DND-41 (cell line): ENCODE results near the gene TPI1.

Experiments
- ATAC-seq: fragments of 200-7000 bp; cut with Tn5 transposase; 3 replicates; pipeline ENCODE4 v1.9.1; 2021; ENCODE audit warnings: low read depth; ENCODE audit not compliant: insufficient read depth
- DNase-seq: peaks from one replicate; pipeline ENCODE4 v3.0.0-alpha.2; 2020
- H2AFZ ChIP-seq: 2 replicates; pipeline ENCODE4 v1.6.0; 2012; ENCODE audit warnings: low read depth, low read length
- H3K27ac ChIP-seq: 2 replicates; pipeline ENCODE4 v1.5.1; 2012; ENCODE audit warnings: low read length, inconsistent platforms
- H3K27me3 ChIP-seq: fragments of 200-600 bp; sonication (generic); 2 replicates; pipeline ENCODE4 v1.6.0; 2012; ENCODE audit warnings: low read length, mild to moderate bottlenecking, inconsistent platforms; ENCODE audit not compliant: insufficient read depth, poor library complexity
- H3K36me3 ChIP-seq: 2 replicates; pipeline ENCODE4 v1.5.1; 2012; ENCODE audit warnings: low read length, inconsistent platforms; ENCODE audit not compliant: insufficient read depth
- H3K4me1 ChIP-seq: 2 replicates; pipeline ENCODE4 v1.5.1; 2012; ENCODE audit warnings: mild to moderate bottlenecking, low read length; ENCODE audit not compliant: insufficient read depth
- H3K4me2 ChIP-seq: 2 replicates; pipeline ENCODE4 v1.6.0; 2012; ENCODE audit warnings: mild to moderate bottlenecking, moderate library complexity, low read length, inconsistent platforms; ENCODE audit not compliant: insufficient read depth
- H3K4me3 ChIP-seq, 2 experiments: fragments of 200-600 bp in 1 of 2; shearing (Covaris generic) in 1 of 2; 2 replicates each; pipeline ENCODE4 v1.5.1; 2012 to 2016; ENCODE audit warnings: inconsistent platforms in 2 of 2, low read length in 2 of 2, mild to moderate bottlenecking in 2 of 2, low read depth in 1 of 2, moderate library complexity in 1 of 2
- H3K79me2 ChIP-seq: 2 replicates; pipeline ENCODE4 v1.6.0; 2012; ENCODE audit warnings: low read length, inconsistent platforms; ENCODE audit not compliant: insufficient read depth
- H3K9ac ChIP-seq: 2 replicates; pipeline ENCODE4 v1.6.0; 2012; ENCODE audit warnings: low read depth, mild to moderate bottlenecking, inconsistent platforms, low read length, moderate library complexity
- H3K9me3 ChIP-seq: 2 replicates; pipeline ENCODE4 v1.5.1; 2012; ENCODE audit warnings: low read length, moderate library complexity, mild to moderate bottlenecking, inconsistent platforms; ENCODE audit not compliant: insufficient read depth, severe bottlenecking
- H4K20me1 ChIP-seq: 2 replicates; pipeline ENCODE4 v1.6.0; 2012; ENCODE audit warnings: low read length; ENCODE audit not compliant: insufficient read depth
- EZH2 ChIP-seq: IDR thresholded peaks from 3 replicates; pipeline ENCODE4 v1.6.1; 2012; ENCODE audit warnings: borderline replicate concordance, low read depth, mild to moderate bottlenecking, moderate library complexity, low read length, inconsistent platforms; ENCODE audit not compliant: severe bottlenecking
- TF ChIP-seq, protein P1 (sequence below): IDR thresholded peaks from 2 replicates; pipeline ENCODE4 v1.5.1; 2012; ENCODE audit warnings: borderline replicate concordance, low read length, moderate library complexity, mild to moderate bottlenecking; ENCODE audit not compliant: poor library complexity, severe bottlenecking; ENCODE audit errors: extremely low read depth

TPI1 gene

DNA sequence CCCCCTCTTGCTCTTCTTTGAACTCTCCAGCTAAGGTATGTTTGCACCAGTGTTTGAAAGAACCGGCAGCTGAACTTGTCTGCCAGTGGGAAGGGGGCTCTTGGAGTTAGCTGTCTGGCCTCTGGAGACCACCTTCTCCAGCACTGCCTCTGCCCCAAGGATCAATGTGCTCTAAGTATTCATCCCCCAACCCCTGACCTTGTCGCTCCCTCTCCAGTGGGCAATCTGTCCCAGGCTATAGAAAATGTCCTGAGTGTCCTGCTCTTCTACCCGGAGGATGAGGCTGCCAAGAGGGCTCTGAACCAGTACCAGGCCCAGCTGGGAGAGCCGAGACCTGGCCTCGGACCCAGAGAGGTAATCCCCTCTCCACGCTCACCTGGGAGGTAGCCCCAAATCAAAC is 36.3 kb upstream of the TPI1 start:
- Histone ChIP-seq H3K27me3 (peaks cover 62% of the 10 kb centered on the region), H3K9me3 (no peaks in the 10 kb centered on the region), H2AFZ (no peak overlapping the region), H3K4me2 (no peak overlapping the region), H4K20me1 (peaks cover 7% of the 10 kb centered on the region; the same call in 1 of the 2 replicates), H3K9ac (no peak overlapping the region), H3K36me3 (no peaks in the 10 kb centered on the region), H3K4me1 (peaks cover 15% of the 10 kb centered on the region), H3K4me3 (no peak overlapping the region), H3K79me2 (no peaks in the 10 kb centered on the region), H3K27ac (no peak overlapping the region)
- ATAC-seq = no peak
- TF ChIP-seq, protein P1, sequence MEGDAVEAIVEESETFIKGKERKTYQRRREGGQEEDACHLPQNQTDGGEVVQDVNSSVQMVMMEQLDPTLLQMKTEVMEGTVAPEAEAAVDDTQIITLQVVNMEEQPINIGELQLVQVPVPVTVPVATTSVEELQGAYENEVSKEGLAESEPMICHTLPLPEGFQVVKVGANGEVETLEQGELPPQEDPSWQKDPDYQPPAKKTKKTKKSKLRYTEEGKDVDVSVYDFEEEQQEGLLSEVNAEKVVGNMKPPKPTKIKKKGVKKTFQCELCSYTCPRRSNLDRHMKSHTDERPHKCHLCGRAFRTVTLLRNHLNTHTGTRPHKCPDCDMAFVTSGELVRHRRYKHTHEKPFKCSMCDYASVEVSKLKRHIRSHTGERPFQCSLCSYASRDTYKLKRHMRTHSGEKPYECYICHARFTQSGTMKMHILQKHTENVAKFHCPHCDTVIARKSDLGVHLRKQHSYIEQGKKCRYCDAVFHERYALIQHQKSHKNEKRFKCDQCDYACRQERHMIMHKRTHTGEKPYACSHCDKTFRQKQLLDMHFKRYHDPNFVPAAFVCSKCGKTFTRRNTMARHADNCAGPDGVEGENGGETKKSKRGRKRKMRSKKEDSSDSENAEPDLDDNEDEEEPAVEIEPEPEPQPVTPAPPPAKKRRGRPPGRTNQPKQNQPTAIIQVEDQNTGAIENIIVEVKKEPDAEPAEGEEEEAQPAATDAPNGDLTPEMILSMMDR = no peak
- TF ChIP-seq EZH2 = no peak
- no peak for DNase-seq

DNA sequence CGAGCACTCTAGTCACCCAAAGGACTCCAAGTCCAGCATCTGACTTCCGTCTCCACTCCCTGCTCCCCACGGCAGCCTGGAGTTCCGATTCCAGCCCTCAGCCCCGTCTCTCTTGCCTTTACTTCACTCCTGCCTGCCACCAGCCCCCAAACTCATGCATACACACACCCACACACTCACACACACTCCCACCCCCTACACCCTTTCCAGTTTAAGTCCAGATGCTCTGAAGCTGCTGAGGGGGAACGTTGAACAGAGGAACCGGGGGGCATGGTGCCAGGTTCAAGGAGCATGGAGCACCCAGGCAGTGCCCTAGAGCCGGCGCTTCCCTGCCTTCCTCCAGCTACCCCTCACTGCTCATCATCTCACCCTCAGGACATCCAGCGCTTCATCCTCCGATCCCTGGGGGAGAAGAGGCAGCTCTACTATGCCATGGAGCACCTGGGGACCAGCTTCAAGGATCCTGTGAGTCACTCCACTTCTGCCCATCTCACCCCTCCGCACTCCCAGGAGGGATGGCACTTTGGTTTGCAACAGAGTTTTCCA is 35.8 kb upstream of the TPI1 start:
- DNase-seq = no peak
- H2AFZ ChIP-seq = no peak overlapping the region
- no peak overlapping the region for H3K4me2 ChIP-seq
- H3K4me1 ChIP-seq = peaks cover 15% of the 10 kb centered on the region
- H3K27me3 ChIP-seq = peaks cover 56% of the 10 kb centered on the region
- no peak overlapping the region for H3K27ac ChIP-seq
- H3K36me3 ChIP-seq = no peaks in the 10 kb centered on the region
- no peak overlapping the region for H3K4me3 ChIP-seq
- peaks cover 7% of the 10 kb centered on the region; the same call in 1 of the 2 replicates for H4K20me1 ChIP-seq
- no peaks in the 10 kb centered on the region for H3K9me3 ChIP-seq
- no peak overlapping the region for H3K9ac ChIP-seq
- TF ChIP-seq EZH2 = no peak
- TF ChIP-seq, protein P1 = no peak
- no peak for ATAC-seq
- H3K79me2 ChIP-seq = no peaks in the 10 kb centered on the region

DNA sequence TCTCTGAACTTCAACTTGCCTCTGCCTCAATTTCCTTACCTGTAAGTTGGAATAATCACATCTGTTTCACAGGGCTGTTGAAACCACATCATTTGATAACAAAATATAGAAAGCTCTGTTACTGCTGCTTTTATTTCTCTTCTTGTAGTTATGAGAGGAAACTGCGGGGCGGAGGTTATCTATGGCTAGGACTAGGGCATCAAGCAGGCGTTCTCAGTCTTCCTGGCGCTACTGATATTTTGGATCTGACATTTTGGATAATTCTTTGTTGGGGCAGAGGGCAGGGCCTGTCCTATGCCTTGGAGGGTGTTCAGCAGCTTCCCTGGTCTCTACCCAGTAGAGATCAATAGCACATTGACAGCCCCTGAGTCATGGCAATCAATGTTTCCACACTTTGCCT is 35.2 kb upstream of the TPI1 start:
- Histone ChIP-seq H2AFZ (no peak overlapping the region), H3K27me3 (peaks cover 50% of the 10 kb centered on the region), H3K4me3 (no peak overlapping the region), H3K27ac (no peak overlapping the region), H3K36me3 (no peaks in the 10 kb centered on the region), H3K79me2 (no peaks in the 10 kb centered on the region), H3K4me2 (no peak overlapping the region), H3K4me1 (peaks cover 15% of the 10 kb centered on the region), H3K9ac (no peak overlapping the region), H4K20me1 (peaks cover 4% of the 10 kb centered on the region; the same call in 1 of the 2 replicates), H3K9me3 (no peaks in the 10 kb centered on the region)
- ATAC-seq (no peak), DNase-seq (no peak)
- no peak for TF ChIP-seq EZH2
- TF ChIP-seq, protein P1 = no peak
